ENCODE measurements around the gene CCDC97.

CCDC97 gene

DNA sequence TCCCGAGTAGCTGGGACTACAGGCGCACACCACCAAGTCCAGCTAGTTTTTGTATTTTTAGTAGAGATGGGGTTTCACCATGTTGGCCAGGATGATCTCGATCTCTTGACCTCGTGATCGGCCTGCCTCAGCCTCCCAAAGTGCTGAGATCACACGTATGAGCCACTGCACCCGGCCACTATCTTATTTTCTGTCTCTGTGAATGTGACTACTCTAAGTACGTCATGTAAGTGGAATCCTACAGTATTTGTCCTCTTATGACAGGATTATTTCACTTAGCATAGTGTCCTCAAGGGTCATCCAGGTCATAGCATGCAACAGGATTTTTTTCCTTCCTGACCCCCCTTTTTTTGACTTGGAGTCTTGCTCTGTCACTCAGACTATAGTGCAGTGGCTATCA is 61.6 kb downstream of the CCDC97 start:
- no peak overlapping the region for H3K4me3 Mint-ChIP-seq
- no peak overlapping the region for H3K27ac Mint-ChIP-seq (ENCODE audit: low read depth)
- H3K4me1 Mint-ChIP-seq = peaks cover 17% of the 10 kb centered on the region
- no peaks in the 10 kb centered on the region for H3K27me3 Mint-ChIP-seq
- peaks cover 4% of the 10 kb centered on the region for H3K36me3 Mint-ChIP-seq (ENCODE audit: insufficient read depth)
- DNase-seq (ENCODE audit: low spot score in 2 of 2) (no peak), ATAC-seq (replicated peaks; ENCODE audit: extremely low read depth, poor library complexity, severe bottlenecking) (no peak)
- H3K9me3 Mint-ChIP-seq = no peaks in the 10 kb centered on the region

DNA sequence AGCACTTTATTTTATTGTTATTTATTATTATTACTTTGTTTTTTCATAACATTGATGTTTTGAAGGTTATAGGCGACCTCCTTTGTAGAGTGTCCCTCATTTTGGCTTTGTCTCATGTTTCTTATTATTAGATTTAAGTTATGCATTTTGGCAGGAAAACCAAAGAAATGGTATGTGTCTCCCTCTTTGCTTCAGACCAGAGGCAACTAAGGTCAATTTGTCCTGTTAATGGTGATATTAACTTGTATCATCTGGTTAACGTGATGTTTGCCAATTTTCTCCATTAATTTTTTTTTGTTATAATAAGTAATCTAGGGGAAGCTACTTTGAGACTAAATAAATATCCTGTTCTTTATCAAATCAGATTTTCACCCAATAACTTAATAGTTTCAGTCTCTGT is 62.5 kb downstream of the CCDC97 start:
- Mint-ChIP-seq H3K27me3 (no peaks in the 10 kb centered on the region), H3K9me3 (no peaks in the 10 kb centered on the region), H3K4me3 (no peak overlapping the region), H3K27ac (ENCODE audit: low read depth) (no peak overlapping the region), H3K36me3 (ENCODE audit: insufficient read depth) (peaks cover 3% of the 10 kb centered on the region), H3K4me1 (peaks cover 21% of the 10 kb centered on the region)
- ATAC-seq (replicated peaks; ENCODE audit: extremely low read depth, poor library complexity, severe bottlenecking) = no peak
- DNase-seq (ENCODE audit: low spot score in 2 of 2) = no peak

DNA sequence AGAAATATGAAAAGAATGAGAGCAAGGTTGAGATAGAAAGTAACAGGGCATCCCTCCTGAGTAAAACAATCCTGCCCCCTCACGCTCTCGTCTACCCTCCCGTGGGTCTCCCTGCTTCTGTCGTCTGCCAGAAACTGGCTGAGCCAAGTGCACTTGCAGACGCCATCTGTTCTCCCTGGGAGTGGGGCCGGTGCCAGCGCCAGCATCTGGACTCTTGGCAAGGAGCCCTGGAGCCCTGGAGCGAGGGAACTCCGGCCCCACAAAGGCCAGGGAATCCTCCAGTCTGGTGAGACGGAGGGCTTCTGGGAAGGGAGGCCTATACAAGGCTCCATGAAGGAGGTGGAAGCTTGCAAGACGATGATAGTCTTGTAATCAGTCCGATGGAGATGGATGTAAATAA is 64.0 kb downstream of the CCDC97 start:
- no peak for DNase-seq (ENCODE audit: low spot score in 2 of 2)
- Mint-ChIP-seq H3K27me3 (no peaks in the 10 kb centered on the region), H3K4me1 (peaks cover 26% of the 10 kb centered on the region)

More for the DNA sequence above, 64.0 kb downstream of the CCDC97 start:
- H3K4me3 Mint-ChIP-seq = no peak overlapping the region
- no peak for ATAC-seq (replicated peaks; ENCODE audit: extremely low read depth, poor library complexity, severe bottlenecking)
- peaks cover 3% of the 10 kb centered on the region for H3K36me3 Mint-ChIP-seq (ENCODE audit: insufficient read depth)
- H3K9me3 Mint-ChIP-seq = no peaks in the 10 kb centered on the region
- peak overlapping the region; percentile 57 for H3K27ac Mint-ChIP-seq (ENCODE audit: low read depth)

All from central memory CD8-positive, alpha-beta T cell (primary cell).